DMS 273 (cell line): ENCODE results near the gene STAC.
"Not testable (repeated sequence)": the region's sequence is repeated elsewhere in the genome, so short reads cannot be mapped to it uniquely, and the experiment has no call there.

ENCODE experiments used
- DNase-seq: peaks from one replicate; lab custom pipeline; 2025; ENCODE audit not compliant: unreplicated experiment; lab: John Stamatoyannopoulos, UW

Gene STAC

GRCh38 chr3:36411587-36411986 lies 31.3 kb downstream of the STAC start:
- no peak for DNase-seq

- no peak for DNase-seq
These were observed 36.3 kb downstream of the STAC start for GRCh38 chr3:36416599-36416998.

DNA sequence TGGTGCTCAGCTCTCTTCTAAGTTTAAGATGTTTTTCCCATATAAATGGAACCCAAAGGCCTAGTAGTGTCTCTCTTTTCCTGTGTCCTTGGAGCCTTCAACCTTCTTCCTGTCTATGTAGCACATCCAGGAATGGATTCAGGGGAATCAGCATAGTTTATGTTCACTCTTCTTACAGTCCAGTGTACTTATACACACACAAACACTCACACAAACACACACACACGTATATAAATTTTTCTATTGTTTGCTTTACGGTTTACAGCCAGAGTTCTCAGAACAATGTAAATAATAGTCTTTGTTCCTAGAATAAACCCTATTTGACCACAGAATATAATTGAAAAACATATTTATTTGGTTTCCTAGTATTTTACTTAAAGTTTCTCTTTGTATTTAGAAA lies 36.9 kb downstream of the STAC start:
- no peak for DNase-seq

GRCh38 chr3:36418296-36418695 lies 38.0 kb downstream of the STAC start:
- no peak for DNase-seq

GRCh38 chr3:36428445-36428844 lies 48.1 kb downstream of the STAC start:
- no peak for DNase-seq

GRCh38 chr3:36429986-36430485 lies 49.7 kb downstream of the STAC start:
- no peak for DNase-seq

GRCh38 chr3:36433511-36433910 lies 53.2 kb downstream of the STAC start:
- DNase-seq: no peak

GRCh38 chr3:36434687-36435426 lies 54.6 kb downstream of the STAC start:
- no peak for DNase-seq

- DNase-seq: no peak
These were observed 62.9 kb downstream of the STAC start for GRCh38 chr3:36443028-36443686.

- DNase-seq: no peak
These were observed 64.6 kb downstream of the STAC start for GRCh38 chr3:36444909-36445308.

GRCh38 chr3:36446276-36446675 lies 66.0 kb downstream of the STAC start:
- DNase-seq: no peak

DNA sequence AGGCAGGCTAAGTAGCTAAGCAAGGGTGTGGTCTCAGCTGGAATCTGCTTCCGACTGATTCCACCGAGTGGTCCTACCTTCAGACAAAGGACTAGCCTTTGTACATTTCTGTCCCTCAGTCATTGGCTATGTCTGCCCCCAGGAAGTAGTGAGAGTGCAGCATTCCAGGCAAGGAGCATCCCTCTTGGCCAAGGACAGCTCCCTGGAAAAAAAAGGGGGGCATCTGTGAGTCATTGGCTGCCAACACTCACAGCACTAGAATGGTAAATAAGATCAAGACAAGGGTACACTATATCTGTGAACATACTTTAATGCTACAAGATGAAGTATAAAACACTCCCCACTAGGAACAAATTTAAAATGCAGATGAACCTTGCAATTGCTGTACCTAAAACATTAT lies 66.8 kb downstream of the STAC start:
- DNase-seq: no peak

- DNase-seq: no peak
These were observed 71.5 kb downstream of the STAC start for GRCh38 chr3:36451816-36452215.

- DNase-seq: not testable (repeated sequence)
These were observed 72.9 kb downstream of the STAC start for GRCh38 chr3:36453213-36453612.

- not testable (repeated sequence) for DNase-seq
These were observed 73.6 kb downstream of the STAC start for GRCh38 chr3:36453896-36454295.

- DNase-seq: no peak
These were observed 75.1 kb downstream of the STAC start for GRCh38 chr3:36455406-36455805.

- no peak for DNase-seq
These were observed 76.5 kb downstream of the STAC start for GRCh38 chr3:36456784-36457183.

- no peak for DNase-seq
These were observed 77.4 kb downstream of the STAC start for GRCh38 chr3:36457667-36458066.

GRCh38 chr3:36459177-36459576 lies 78.9 kb downstream of the STAC start:
- DNase-seq: no peak

DNA sequence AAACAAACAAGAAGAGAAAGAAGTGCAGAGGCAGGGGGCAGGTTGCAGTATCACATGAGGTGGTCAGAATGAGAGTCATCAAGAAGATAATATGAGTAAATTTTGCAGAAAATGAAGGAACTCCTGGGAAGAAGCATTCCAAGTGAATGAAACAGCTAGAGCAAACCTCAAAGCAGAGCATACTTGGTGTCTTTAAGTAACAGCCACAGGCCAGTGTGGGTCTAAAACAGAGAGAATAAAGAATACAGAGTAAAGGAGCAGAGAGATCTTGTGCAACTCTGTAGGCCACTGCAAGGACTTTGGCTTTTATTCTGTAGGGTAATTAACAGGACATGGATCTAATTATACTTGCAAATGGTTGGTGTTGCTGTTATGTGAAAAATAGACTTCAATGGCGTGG lies 81.3 kb downstream of the STAC start:
- DNase-seq: no peak

DNA sequence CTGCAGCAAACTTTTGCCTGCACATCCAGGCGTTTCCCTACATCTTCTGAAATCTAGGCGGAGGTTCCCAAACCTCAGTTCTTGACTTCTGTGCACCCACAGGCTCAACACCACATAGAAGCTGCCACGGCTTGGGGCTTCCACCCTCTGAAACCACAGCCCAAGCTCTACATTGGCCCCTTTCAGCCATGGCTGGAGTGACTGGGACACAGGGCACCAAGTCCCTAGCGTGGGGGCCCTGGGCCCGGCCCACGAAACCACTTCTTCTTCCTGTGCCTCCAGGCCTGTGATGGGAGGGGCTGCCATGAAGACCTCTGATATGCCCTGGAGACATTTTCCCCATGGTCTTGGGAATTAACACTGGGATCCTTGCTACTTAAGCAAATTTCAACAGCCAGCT lies 91.7 kb downstream of the STAC start:
- not testable (repeated sequence) for DNase-seq

- no peak for DNase-seq
These were observed 95.3 kb downstream of the STAC start for GRCh38 chr3:36475558-36475957.
